ENCODE measurements around the gene FAM210B. TPM values are rescaled to one million over a fixed set of nuclear protein-coding genes. Genes with fewer than 3 reads are reported as not detected.

The FAM210B gene
- total RNA-seq, 3 donors from 2014 or later = 62.6 to 100.0 (median 80.8) TPM

DNA sequence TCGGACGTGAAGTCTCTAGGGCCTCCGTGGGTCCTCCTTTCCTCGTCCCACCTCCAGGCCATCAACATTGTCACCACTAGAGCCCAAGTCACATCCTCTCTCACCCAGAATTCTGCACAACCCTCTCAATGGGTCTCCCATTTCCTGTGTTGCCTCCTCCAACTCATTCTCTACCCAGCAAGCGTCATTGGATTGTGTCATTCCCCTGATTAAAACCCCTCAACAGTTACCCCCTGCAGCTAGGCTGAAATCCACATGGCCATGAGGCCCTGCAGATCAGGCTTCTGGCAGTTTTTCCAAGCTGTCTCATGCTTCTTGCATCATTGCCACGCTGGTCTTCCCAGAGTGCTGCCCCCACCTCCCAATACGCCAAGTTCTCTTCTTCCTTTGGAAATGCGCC is 12.9 kb upstream of the FAM210B start:
- Histone ChIP-seq H3K27me3 (peaks cover 0 to 15% of the 10 kb centered on the region in 2 donors), H3K36me3 (no peaks in the 10 kb centered on the region), H3K4me3 (no peak overlapping the region), H3K27ac (no peak overlapping the region), H3K4me1 (no peaks in the 10 kb centered on the region), H3K9me3 (no peaks in the 10 kb centered on the region)
- TF ChIP-seq, protein P1, sequence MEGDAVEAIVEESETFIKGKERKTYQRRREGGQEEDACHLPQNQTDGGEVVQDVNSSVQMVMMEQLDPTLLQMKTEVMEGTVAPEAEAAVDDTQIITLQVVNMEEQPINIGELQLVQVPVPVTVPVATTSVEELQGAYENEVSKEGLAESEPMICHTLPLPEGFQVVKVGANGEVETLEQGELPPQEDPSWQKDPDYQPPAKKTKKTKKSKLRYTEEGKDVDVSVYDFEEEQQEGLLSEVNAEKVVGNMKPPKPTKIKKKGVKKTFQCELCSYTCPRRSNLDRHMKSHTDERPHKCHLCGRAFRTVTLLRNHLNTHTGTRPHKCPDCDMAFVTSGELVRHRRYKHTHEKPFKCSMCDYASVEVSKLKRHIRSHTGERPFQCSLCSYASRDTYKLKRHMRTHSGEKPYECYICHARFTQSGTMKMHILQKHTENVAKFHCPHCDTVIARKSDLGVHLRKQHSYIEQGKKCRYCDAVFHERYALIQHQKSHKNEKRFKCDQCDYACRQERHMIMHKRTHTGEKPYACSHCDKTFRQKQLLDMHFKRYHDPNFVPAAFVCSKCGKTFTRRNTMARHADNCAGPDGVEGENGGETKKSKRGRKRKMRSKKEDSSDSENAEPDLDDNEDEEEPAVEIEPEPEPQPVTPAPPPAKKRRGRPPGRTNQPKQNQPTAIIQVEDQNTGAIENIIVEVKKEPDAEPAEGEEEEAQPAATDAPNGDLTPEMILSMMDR (IDR thresholded peaks at IDR 0.05) = no peak
- TF ChIP-seq POLR2A (IDR thresholded peaks at IDR 0.05) = no peak
- no peak for TF ChIP-seq POLR2AphosphoS5 (IDR thresholded peaks at IDR 0.05)
- intact Hi-C loops (cut with DNase I; ENCODE audit: low total_unique reads) = no loop called here
- no peak for DNase-seq (ENCODE audit: low spot score in 2 of 2)

- no peak for DNase-seq (ENCODE audit: low spot score in 2 of 2)
- no peaks in the 10 kb centered on the region for H3K36me3 ChIP-seq
- H3K4me1 ChIP-seq = no peaks in the 10 kb centered on the region
These were observed 11.0 kb upstream of the FAM210B start for GRCh38 chr20:56347628-56348304.

DNA sequence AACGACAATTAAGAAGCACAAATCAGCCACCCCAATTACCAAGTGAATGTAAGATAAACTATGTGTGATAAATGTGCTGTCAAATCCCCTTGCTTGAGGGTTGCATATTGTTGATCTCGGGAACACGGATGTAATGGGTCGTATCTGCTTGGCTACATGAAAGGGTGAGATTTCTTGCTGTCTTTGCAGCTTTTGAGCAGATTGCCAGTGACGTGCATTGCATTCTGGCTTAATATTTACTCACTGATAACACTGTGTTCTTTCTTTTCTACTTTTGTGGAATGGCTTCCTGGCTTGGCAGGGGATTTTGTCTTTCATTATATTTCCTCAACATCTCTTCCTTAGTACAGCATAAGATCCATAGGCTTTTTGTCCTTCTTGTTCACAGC is 10.5 kb upstream of the FAM210B start:
- H3K27ac ChIP-seq = no peak overlapping the region
- TF ChIP-seq, protein P1 (IDR thresholded peaks at IDR 0.05) = no peak
- TF ChIP-seq POLR2A (IDR thresholded peaks at IDR 0.05) = no peak
- TF ChIP-seq POLR2AphosphoS5 (IDR thresholded peaks at IDR 0.05) = no peak
- H3K9me3 ChIP-seq = no peaks in the 10 kb centered on the region
- intact Hi-C loops (cut with DNase I; ENCODE audit: low total_unique reads) = no loop called here
- H3K27me3 ChIP-seq = peaks cover 0 to 12% of the 10 kb centered on the region in 2 donors
- H3K4me3 ChIP-seq = no peak overlapping the region
- DNase-seq (ENCODE audit: low spot score in 2 of 2) = no peak
- H3K4me1 ChIP-seq = no peaks in the 10 kb centered on the region
- H3K36me3 ChIP-seq = no peaks in the 10 kb centered on the region

More at GRCh38 chr20:56347628-56348304, 11.0 kb upstream of the FAM210B start:
- TF ChIP-seq, protein P1 (IDR thresholded peaks at IDR 0.05) = no peak
- TF ChIP-seq POLR2AphosphoS5 (IDR thresholded peaks at IDR 0.05) = no peak
- no peak for TF ChIP-seq POLR2A (IDR thresholded peaks at IDR 0.05)
- Histone ChIP-seq H3K27me3 (peaks cover 0 to 15% of the 10 kb centered on the region in 2 donors), H3K27ac (no peak overlapping the region), H3K9me3 (no peaks in the 10 kb centered on the region), H3K4me3 (no peak overlapping the region)
- intact Hi-C loops (cut with DNase I; ENCODE audit: low total_unique reads) = no loop called here

DNA sequence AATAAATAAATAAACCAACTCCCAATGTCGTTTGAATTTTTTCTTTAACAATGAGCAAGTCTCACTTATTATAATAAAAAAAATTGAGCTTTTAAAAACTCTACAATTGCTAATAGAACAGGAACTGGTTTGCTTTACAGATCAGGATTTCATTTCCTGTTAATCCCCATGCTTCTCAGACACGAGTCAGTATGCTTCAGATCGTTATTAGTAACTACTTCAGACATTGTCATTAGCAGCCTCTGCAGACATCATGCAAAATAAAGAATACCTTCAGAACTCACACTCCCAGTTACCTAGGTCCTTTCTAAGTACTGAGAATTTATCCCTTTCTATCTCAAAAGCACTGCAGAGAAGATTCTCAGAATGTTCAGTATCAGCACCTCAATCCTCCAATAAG is 10.0 kb upstream of the FAM210B start:
- DNase-seq (ENCODE audit: low spot score in 2 of 2) = no peak
- TF ChIP-seq, protein P1 (IDR thresholded peaks at IDR 0.05) = no peak
- TF ChIP-seq POLR2A (IDR thresholded peaks at IDR 0.05) (no peak), POLR2AphosphoS5 (IDR thresholded peaks at IDR 0.05) (no peak)

DNA sequence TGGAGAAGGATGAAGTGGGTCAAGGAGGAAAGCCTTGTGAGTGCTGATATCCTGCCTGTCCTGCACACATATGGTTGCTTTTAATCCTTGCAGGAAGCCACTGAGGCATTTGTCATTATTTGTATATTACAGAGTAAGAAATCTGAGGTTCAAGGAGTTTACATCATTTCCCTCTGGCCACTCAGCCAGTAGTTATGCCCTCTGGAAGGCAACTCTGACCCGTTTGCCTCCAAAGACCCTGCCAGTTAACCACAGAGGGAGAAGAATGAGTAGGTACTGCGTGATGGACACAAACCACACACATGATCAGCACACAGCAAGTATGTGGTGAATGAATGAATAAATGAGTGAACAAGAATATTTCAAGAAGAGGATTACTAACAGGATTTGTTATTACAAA is 7.9 kb upstream of the FAM210B start:
- no peak overlapping the region for H3K27ac ChIP-seq
- H3K36me3 ChIP-seq = no peaks in the 10 kb centered on the region
- no peak overlapping the region for H3K4me3 ChIP-seq
- TF ChIP-seq POLR2A (IDR thresholded peaks at IDR 0.05) (no peak), POLR2AphosphoS5 (IDR thresholded peaks at IDR 0.05) (no peak)
- TF ChIP-seq, protein P1 (IDR thresholded peaks at IDR 0.05) = no peak
- no peak for DNase-seq (ENCODE audit: low spot score in 2 of 2)
- H3K27me3 ChIP-seq = no peaks in the 10 kb centered on the region
- H3K4me1 ChIP-seq = no peaks in the 10 kb centered on the region
- intact Hi-C loops (cut with DNase I; ENCODE audit: low total_unique reads) = no loop called here
- H3K9me3 ChIP-seq = no peaks in the 10 kb centered on the region

More for the DNA sequence above, 10.0 kb upstream of the FAM210B start:
- no peaks in the 10 kb centered on the region for H3K9me3 ChIP-seq
- H3K36me3 ChIP-seq = no peaks in the 10 kb centered on the region
- H3K27ac ChIP-seq = no peak overlapping the region
- no peak overlapping the region for H3K4me3 ChIP-seq
- H3K4me1 ChIP-seq = no peaks in the 10 kb centered on the region
- intact Hi-C loops (cut with DNase I; ENCODE audit: low total_unique reads) = no loop called here
- H3K27me3 ChIP-seq = peaks cover 0 to 9% of the 10 kb centered on the region in 2 donors
